H9 (cell line): Measurements from ENCODE around the gene ACACA. TPM values are rescaled to one million over a fixed set of nuclear protein-coding genes. Genes with fewer than 3 reads are reported as not detected.
"Not testable (repeated sequence)": the region's sequence is repeated elsewhere in the genome, so short reads cannot be mapped to it uniquely, and the experiment has no call there.

Experiments
- DNase-seq: peaks from one replicate; pipeline ENCODE4 v3.0.0-alpha.2; 2017
- H2AFZ ChIP-seq: one replicate; pipeline ENCODE4 v1.6.1; 2013; ENCODE audit warnings: mild to moderate bottlenecking, low read length, control low read depth, moderate library complexity
- H2AK5ac ChIP-seq: 2 replicates; pipeline ENCODE4 v1.6.1; 2013; ENCODE audit warnings: low read length, control low read depth, mixed read lengths; ENCODE audit not compliant: insufficient read length
- H2BK120ac ChIP-seq: one replicate; pipeline ENCODE4 v1.6.1; 2013; ENCODE audit warnings: low read depth, mild to moderate bottlenecking, low read length, control low read depth, inconsistent platforms; ENCODE audit not compliant: poor library complexity, severe bottlenecking
- H2BK12ac ChIP-seq: 2 replicates; pipeline ENCODE4 v1.6.1; 2013; ENCODE audit warnings: low read length, control low read depth, mixed read lengths, low read depth; ENCODE audit not compliant: insufficient read length
- H2BK15ac ChIP-seq: 2 replicates; pipeline ENCODE4 v1.6.1; 2013; ENCODE audit warnings: low read depth, low read length, control low read depth
- H2BK20ac ChIP-seq: one replicate; pipeline ENCODE4 v1.6.1; 2013; ENCODE audit warnings: low read depth, mild to moderate bottlenecking, low read length, control low read depth, inconsistent platforms; ENCODE audit not compliant: poor library complexity, severe bottlenecking
- H2BK5ac ChIP-seq: 2 replicates; pipeline ENCODE4 v1.6.1; 2013; ENCODE audit warnings: low read length, control low read depth, mixed read lengths; ENCODE audit not compliant: insufficient read length
- H3K14ac ChIP-seq: 2 replicates; pipeline ENCODE4 v1.6.1; 2013; ENCODE audit warnings: low read length, control low read depth; ENCODE audit not compliant: insufficient read depth
- H3K18ac ChIP-seq: 2 replicates; pipeline ENCODE4 v1.6.1; 2013; ENCODE audit warnings: low read depth, mild to moderate bottlenecking, mixed read lengths, low read length, control low read depth; ENCODE audit not compliant: insufficient read length
- H3K23ac ChIP-seq: 2 replicates; pipeline ENCODE4 v1.6.1; 2013; ENCODE audit warnings: low read length, control low read depth, mixed read lengths, low read depth; ENCODE audit not compliant: insufficient read length
- H3K23me2 ChIP-seq: 2 replicates; pipeline ENCODE4 v1.6.1; 2013; ENCODE audit warnings: low read depth, mild to moderate bottlenecking, mixed read lengths, low read length, control low read depth; ENCODE audit not compliant: insufficient read length, poor library complexity, severe bottlenecking
- H3K27ac ChIP-seq: 2 replicates; pipeline ENCODE4 v1.5.1; 2013; ENCODE audit warnings: low read length, control low read depth, mixed read lengths, low read depth; ENCODE audit not compliant: insufficient read length
- H3K27me3 ChIP-seq: 2 replicates; pipeline ENCODE4 v1.6.1; 2013; ENCODE audit warnings: low read length, control low read depth, inconsistent platforms; ENCODE audit not compliant: insufficient read depth
- H3K4ac ChIP-seq: 2 replicates; pipeline ENCODE4 v1.6.1; 2013; ENCODE audit warnings: low read depth, mild to moderate bottlenecking, control low read depth, inconsistent platforms, low read length, moderate library complexity
- H3K4me1 ChIP-seq: 2 replicates; pipeline ENCODE4 v1.6.1; 2013; ENCODE audit warnings: low read length, control low read depth, inconsistent platforms; ENCODE audit not compliant: insufficient read depth
- H3K4me2 ChIP-seq: 2 replicates; pipeline ENCODE4 v1.6.1; 2013; ENCODE audit warnings: low read length, control low read depth, mixed read lengths; ENCODE audit not compliant: insufficient read length, insufficient read depth
- H3K56ac ChIP-seq: 2 replicates; pipeline ENCODE4 v1.6.1; 2013; ENCODE audit warnings: low read depth, mild to moderate bottlenecking, mixed read lengths, low read length, control low read depth; ENCODE audit not compliant: insufficient read length
- H3K79me1 ChIP-seq: 2 replicates; pipeline ENCODE4 v1.6.1; 2013; ENCODE audit warnings: low read depth, mild to moderate bottlenecking, moderate library complexity, low read length, control low read depth, inconsistent platforms; ENCODE audit not compliant: insufficient read depth, poor library complexity, severe bottlenecking
- H3K79me2 ChIP-seq: 2 replicates; pipeline ENCODE4 v1.6.1; 2013; ENCODE audit warnings: low read length, control low read depth, inconsistent platforms; ENCODE audit not compliant: insufficient read depth
- H3K9ac ChIP-seq: 2 replicates; pipeline ENCODE4 v1.6.1; 2013; ENCODE audit warnings: low read length, control low read depth, mixed read lengths; ENCODE audit not compliant: insufficient read length; ENCODE audit errors: extremely low read depth
- H3K9me3 ChIP-seq: one replicate; pipeline ENCODE4 v1.6.1; 2013; ENCODE audit warnings: low read depth, low read length, inconsistent platforms; ENCODE audit not compliant: control insufficient read depth
- H3T11ph ChIP-seq: one replicate; pipeline ENCODE4 v1.6.1; 2013; ENCODE audit warnings: mild to moderate bottlenecking, low read length, control low read depth, inconsistent platforms
- H4K20me1 ChIP-seq: one replicate; pipeline ENCODE4 v1.6.1; 2013; ENCODE audit not compliant: control insufficient read depth, insufficient read length, insufficient read depth
- H4K5ac ChIP-seq: 2 replicates; pipeline ENCODE4 v1.6.1; 2013; ENCODE audit warnings: low read depth, mild to moderate bottlenecking, mixed read lengths, low read length, control low read depth; ENCODE audit not compliant: insufficient read length
- H4K8ac ChIP-seq: replicated peaks from 2 replicates; pipeline ENCODE4 v1.6.1; 2013; ENCODE audit warnings: low read length, control low read depth, mixed read lengths, low read depth; ENCODE audit not compliant: insufficient read length
- H4K91ac ChIP-seq: 2 replicates; pipeline ENCODE4 v1.6.1; 2013; ENCODE audit warnings: low read depth, mild to moderate bottlenecking, moderate library complexity, mixed read lengths, low read length, control low read depth; ENCODE audit not compliant: insufficient read length
- H3K27ac Mint-ChIP-seq, 3 experiments: 2 replicates in 2 of 3; 3 replicates in 1 of 3; pipeline ENCODE4 v1.8.0; 2020 to 2021; ENCODE audit warnings: mixed read lengths in 3 of 3, mild to moderate bottlenecking in 1 of 3, moderate library complexity in 1 of 3
- H3K27me3 Mint-ChIP-seq: 2 replicates; pipeline ENCODE4 v1.8.0; 2021; ENCODE audit warnings: low read depth, mild to moderate bottlenecking, moderate library complexity, mixed read lengths
- H3K36me3 Mint-ChIP-seq, 3 experiments: 2 replicates in 2 of 3; 3 replicates in 1 of 3; pipeline ENCODE4 v1.8.0; 2020 to 2021; ENCODE audit warnings: low read depth in 3 of 3, mixed read lengths in 3 of 3; ENCODE audit not compliant: insufficient read depth in 1 of 3
- H3K4me1 Mint-ChIP-seq, 2 experiments: 2 replicates each; pipeline ENCODE4 v1.8.0; 2020; ENCODE audit warnings: mixed read lengths in 2 of 2
- H3K4me3 Mint-ChIP-seq, 2 experiments: 2 replicates in 1 of 2; 3 replicates in 1 of 2; pipeline ENCODE4 v1.8.0; 2020 to 2021; ENCODE audit warnings: mild to moderate bottlenecking in 2 of 2, mixed read lengths in 2 of 2, moderate library complexity in 1 of 2
- H3K9me3 Mint-ChIP-seq, 2 experiments: 2 replicates in 1 of 2; 3 replicates in 1 of 2; pipeline ENCODE4 v1.8.0; 2020; ENCODE audit warnings: mild to moderate bottlenecking in 2 of 2, mixed read lengths in 2 of 2, moderate library complexity in 1 of 2
- WGBS: extraction: QIAGEN DNeasy Blood & Tissue Kit; methylation state at CpG from one replicate; pipeline ENCODE4 v1.1.7; 2013; ENCODE audit warnings: missing lambda C conversion rate, low lambda C conversion rate, mixed read lengths; ENCODE audit not compliant: insufficient read length; ENCODE audit errors: extremely low coverage; 5-methylcytosine and 5-hydroxymethylcytosine counted together
- total RNA-seq: library from RNA; stranded (reverse); gene quantifications from 2 replicates; pipeline ENCODE4 v1.2.1, GENCODE V29; 2021

Gene ACACA
- total RNA-seq, 1 experiment from 2014 or later = 135 TPM

- H2AFZ ChIP-seq, H3K4ac ChIP-seq, H2BK5ac ChIP-seq, H3K23ac ChIP-seq, H3K27me3 ChIP-seq, H2AK5ac ChIP-seq, H4K91ac ChIP-seq, H2BK20ac ChIP-seq, H3K4me1 Mint-ChIP-seq, H3K18ac ChIP-seq, H3K14ac ChIP-seq, H2BK120ac ChIP-seq, DNase-seq, H3T11ph ChIP-seq, H2BK15ac ChIP-seq, H3K27me3 Mint-ChIP-seq, H3K56ac ChIP-seq, H4K20me1 ChIP-seq, H4K8ac ChIP-seq, H2BK12ac ChIP-seq, H3K27ac ChIP-seq, H4K5ac ChIP-seq, H3K4me3 Mint-ChIP-seq, H3K4me1 ChIP-seq, H3K23me2 ChIP-seq, H3K9ac ChIP-seq, H3K9me3 ChIP-seq, H3K4me2 ChIP-seq: not testable (repeated sequence)
- Mint-ChIP-seq H3K9me3 (peaks cover 11 to 17% of the 10 kb centered on the region in 2 experiments), H3K36me3 (peaks cover 30 to 49% (median 38%) of the 10 kb centered on the region in 3 experiments), H3K27ac (peak overlapping the region in 2 of 3 experiments; percentile 2 to 26; a peak in 1 of 7 replicates)
- H3K79me2 ChIP-seq = peaks cover 27% of the 10 kb centered on the region; the same call in 1 of the 2 replicates
- no CpG with 5 or more reads among the region's 8 CpGs for WGBS
- peaks cover 11% of the 10 kb centered on the region for H3K79me1 ChIP-seq
Measured at GRCh38 chr17:37346863-37347402, 59.7 kb downstream of the ACACA start.
